Activated T-cell treated with anti-CD3 and anti-CD28 coated beads for 4 hours (primary cell): ENCODE results near the gene KY.

Source experiments
- DNase-seq: peaks from one replicate; pipeline ENCODE4 v3.0.0-alpha.2; 2020

The KY gene

GRCh38 chr3:134672571-134672970 is 21.7 kb upstream of the KY start:
- DNase-seq, result no peak

DNA sequence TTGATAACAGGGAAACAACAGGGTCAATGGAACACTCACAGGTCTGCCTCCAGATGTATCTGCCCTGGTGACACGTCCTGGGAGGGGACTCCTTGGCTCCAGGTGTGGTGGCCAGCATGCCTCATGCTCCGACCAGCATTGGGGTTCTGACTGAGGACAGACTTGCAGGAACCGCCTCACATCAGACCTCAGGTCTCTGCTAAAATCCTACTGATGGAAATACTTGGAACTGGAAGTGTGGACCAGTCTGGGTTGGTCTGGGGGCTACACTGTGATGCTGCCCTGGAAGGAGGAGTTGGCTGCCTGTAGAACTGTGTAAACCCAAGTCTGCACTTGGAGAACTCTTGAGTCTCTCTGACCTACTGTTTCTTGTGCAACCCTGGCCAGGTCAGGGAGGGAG is 17.1 kb upstream of the KY start:
- DNase-seq, result no peak

- no peak for DNase-seq
These were observed 16.6 kb upstream of the KY start for GRCh38 chr3:134667406-134667805.

- no peak for DNase-seq
These were observed 16.1 kb upstream of the KY start for GRCh38 chr3:134666885-134667284.

DNA sequence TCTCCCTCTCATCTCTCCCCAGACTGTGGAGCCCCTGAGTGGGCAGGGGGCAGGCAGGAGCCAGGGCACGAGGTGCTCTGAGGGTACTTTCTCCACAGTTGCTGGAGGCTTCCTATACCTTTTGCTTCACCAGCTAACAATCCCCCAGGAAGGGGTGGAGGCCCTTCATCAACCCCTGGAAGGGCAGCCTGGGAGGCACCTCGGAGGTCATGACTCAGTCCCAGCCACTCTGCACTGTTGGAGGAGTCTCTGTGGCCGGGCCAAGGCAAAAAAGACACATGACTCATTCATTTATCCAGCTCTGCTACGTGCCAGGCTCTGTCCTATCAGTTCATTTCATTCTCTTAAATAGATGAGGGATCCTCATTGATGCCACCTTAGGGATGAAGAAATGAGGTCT is 15.6 kb upstream of the KY start:
- DNase-seq, result no peak

DNA sequence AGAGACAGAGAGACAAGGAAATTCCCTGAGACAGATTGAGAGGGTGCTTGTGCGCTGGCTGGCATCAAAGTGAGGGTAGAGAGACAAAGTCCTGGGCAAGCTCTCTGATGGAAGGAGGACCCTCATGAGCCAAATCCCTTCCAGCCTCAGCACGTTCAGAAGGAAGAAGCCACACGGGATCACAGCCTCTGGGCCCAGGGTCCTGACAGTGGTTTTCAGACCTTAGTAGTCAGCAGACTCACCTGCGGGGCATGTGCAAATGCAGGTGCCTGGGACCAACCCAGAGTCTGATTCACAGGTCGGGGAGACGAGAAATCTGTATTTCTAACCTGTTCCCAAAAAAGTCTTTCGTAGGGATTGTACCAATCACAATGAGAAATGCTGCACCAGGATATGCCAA is 15.2 kb upstream of the KY start:
- DNase-seq, result no peak

DNA sequence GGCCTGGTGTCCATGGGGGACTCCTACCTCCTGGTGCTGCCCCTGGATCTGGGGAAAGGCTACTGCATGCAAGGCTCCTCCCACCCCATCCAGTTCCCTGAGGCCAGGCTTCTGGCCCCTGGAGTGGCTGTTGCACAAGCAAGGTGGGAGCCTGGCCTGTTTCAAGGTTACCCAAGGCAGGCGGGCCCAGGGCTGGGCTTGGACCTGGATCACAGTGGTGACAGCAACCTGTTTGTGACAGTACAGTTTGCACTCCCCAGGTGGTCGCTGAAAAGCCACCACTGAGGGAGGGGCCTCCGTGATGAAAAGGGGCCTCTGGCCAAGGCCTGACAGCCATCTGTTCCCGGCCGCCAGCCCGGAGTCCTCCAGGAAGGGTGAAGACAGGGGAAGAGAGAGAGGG is 14.4 kb upstream of the KY start:
- no peak for DNase-seq

DNA sequence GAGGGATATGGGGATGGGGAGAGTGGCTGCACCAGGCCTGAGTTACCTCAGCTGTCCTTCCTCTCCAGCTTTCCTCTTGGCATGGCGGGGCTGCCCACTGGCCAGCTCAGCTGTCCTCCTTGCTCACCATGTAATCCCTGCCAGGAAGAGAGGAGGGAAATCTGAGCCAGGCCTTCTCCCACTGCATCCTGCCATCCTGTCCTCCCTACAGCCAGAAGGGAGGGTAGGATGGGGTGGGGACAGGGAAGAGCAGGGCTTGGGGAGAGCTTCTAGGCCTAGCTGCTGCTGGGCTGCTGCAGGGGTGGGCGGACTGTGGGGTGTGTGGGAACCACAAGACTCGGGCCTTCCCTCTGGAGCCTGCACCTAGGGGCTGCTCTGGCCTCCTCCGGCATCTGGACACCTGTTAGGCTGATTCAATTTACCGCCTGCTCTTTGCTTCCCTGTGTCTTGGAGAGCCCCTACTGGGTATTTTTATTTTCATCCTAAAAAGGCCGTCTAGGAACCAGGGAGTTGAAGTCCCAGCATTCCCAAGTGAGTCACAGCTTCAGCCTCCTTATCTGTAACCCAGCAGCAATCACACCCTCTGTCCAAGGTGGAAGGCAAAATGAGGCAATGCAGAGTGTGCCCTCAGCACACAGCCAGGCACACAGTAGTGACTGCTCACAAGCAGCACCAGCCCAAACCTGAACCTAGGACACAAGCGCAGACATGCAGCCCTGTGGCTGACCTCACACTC is 13.1 kb upstream of the KY start:
- DNase-seq, result no peak

DNA sequence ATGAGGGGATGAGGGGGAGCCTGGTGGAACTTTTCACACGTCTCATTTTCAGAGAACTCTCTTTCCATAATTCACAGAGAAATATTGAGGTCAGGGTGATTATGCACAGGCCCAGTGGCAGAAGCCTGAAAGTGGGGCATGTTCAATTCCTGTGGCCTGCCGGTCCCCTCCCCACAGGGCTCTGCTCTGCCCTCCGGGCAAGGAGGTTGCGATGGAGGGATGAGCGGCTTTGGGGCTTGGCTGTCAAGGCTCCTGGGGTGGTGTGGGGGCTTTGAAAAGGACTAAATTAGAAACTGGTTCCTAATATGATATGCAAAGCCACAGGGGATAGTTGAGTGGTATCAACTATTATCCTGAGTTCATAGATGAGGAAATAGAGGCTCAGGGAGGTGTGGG is 9.2 kb upstream of the KY start:
- DNase-seq, result no peak

- DNase-seq, result no peak
These were observed 8.7 kb upstream of the KY start for GRCh38 chr3:134659391-134660045.

GRCh38 chr3:134658555-134658954 is 7.7 kb upstream of the KY start:
- DNase-seq, result no peak

DNA sequence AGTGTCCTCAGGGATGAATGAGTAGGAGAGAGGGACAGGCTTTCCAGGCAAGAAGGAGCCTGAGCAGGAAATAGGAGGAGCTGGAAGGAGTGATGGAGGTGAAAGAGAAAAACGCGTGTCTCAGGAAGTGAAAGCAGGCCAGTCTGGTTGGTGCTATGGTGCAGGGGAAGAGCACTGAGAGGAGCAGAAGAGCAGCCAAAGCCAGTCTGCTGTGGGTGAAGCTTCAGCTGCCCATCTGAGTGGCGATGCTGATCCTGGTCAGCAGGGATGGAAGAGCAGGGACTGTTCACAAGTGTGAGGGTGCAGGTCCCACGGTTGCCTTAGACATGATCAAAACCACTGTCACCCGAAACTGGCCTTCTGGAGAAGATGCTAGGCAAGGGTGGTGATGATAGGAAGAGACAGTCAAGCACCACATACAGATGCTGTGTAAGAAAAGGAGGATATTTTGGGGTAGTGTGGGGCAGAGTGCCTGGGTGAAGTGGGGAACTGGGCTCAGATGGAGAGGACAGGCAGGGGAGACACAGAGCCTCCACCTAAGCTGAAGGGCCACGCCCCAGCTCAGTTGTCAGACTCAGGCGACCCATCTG is 5.5 kb upstream of the KY start:
- DNase-seq, result no peak

- DNase-seq, result no peak
These were observed 4.9 kb upstream of the KY start for GRCh38 chr3:134655706-134656105.

DNA sequence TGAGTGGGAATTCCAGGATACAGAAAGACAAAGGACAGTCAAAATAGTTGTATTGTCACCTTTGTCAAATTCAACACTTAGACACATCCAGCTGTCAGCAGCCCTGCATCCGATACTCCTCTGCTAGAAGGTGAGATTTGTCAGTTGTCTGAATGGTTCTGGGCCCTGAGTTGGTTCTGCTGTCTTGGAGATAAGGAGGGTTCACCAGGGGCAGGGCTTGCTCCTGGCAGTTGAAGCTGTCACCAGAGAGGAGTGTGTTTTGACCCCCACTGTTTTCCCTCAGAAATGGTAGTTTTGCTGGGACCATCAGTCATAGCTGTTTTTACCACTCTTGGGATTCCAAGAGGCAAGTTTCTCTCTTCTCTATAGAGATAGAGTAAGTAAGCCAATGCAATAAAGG is 3.2 kb upstream of the KY start:
- DNase-seq, result no peak

GRCh38 chr3:134652886-134653630 is 2.2 kb upstream of the KY start:
- no peak for DNase-seq

DNA sequence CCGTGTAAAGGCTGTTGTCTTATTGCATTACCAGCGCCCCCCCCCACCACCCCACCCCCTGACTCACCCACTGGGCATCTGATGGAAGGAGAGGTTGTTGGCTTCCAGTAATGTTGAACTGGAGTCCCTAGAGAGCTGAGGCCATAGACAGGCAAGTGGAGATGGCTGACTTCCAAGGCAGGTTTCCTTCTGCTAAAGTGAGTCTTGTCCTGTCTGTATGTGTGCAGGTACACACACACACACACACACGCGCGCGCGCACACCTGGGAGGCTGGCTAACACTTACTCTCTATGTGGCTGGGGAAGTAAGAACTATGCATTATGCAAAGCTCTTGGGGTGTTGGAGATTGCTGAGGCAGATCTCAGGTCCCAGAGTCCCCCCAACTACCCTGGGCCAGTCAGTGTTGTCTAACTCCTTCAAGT is 1.6 kb upstream of the KY start:
- no peak for DNase-seq

DNA sequence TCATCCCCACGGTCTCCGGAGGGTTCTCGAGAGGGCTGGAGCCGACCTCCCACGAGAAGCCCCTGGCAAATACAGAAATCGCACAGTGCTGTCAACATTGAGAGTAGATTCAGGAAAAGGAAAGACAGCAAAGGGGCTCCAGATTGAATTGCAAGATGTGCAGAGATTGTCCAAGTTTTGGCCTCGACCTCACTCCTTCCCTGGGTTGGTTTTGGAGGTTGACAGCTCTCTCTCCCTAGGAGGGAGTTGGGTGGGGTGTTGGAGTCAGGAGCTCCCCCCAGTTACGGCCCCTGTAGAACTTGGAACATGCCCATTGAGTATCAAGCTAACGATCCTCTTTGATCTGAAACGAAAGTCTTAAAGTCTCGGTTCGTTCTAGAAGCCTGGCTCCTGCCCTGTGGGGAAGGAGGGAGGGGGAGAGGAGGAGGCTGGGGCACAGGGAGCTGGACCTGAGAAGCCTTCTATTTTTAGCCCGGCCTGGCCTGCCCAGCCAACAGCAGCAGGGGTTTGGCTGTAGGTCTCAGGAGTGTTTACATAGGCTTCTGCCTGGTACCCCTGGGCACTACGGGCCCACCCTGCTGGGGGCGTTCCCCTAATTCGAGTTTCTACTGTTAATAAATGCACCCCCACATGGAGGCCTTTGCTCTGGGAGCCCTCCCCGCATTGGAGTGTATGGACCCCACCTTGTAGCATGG is 672 bp upstream of the KY start:
- no peak for DNase-seq

DNA sequence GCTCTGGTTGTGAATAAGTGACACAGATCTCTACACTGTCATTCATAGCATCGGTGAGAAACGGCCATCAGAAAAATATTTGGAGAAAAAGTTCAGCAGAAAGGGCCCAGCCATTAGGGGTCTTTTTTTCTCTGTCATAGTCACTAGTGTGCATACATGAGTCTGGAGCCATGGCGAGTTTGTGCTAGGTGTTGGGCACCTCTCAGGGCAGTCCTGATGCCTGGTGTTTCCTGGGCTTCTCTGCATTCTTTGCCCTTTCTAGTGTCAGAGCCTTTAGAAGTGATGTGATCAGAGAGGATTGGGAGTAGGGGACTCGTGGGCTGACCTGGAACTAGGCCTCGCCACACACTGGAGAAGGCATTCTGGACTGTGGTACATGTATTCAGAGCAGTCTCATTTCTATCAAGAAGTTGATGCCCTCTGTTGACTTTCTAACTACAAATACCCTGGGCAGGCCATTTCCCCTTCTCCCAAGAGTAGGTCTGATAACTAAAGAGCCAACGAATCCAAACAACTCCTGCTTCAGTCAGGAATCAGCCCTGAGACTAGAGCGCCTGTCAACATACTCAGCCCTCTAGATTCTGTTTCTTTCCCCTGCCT is 1.6 kb downstream of the KY start:
- no peak for DNase-seq

DNA sequence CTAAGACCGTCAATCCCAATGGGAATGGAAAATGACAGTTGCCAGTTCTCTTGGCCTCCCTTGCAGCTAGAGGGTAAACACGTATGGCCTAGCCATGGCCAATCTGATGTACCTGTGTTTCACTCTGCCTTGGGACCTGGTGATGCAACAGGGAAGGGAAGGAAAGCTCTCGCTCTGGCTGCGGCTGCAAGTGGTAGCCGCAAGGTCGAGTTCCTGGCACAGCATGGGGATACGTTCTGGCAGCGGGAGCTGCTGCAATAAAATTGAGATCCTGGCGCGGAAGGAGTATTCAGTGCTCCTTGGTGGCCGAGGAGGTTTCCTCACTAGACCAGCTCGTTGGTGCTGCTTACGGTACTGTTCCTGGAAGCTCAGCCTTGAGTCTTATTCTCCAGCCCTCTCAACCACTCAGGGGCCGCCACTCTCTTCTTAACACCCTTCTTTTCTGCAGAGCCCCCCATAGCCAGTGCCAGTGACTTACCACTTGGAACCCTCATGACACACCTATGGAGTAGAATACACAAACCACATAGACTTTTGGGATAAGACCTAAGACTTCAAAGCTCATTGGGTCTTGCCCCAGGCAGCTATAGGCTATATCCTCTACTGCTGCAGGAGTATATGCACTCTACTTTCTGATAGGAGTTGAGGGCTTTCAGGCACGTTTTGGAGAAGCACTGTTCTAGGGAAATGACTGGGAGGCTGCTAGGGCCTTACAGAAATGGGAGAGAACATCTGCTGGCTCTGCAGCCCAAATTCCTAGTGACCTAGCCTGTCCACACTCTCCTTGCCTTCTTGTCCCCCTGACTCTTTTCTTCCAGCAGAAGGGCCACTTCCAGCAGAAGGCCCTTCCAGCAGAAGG is 2.7 kb downstream of the KY start:
- DNase-seq, result no peak

GRCh38 chr3:134646086-134646485 is 4.7 kb downstream of the KY start:
- no peak for DNase-seq

DNA sequence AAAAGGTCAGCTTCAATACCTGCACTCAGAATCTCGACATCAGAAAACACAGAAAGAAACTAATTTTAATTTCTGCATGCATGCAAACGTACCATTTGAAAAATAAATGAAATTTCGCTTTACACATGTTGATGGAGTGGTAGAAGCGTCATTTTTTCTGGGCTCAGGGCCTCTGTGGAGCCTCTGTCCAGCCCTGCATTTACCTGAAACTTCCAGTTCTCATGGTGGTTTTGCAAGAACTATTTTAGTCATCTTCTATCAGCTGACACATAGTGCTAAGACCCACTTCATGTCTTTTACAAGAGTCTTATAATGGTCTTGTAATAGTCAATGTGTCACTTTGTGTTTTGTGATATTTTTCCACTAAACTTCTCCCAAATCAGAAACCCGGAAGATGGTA is 5.3 kb downstream of the KY start:
- DNase-seq, result no peak
